ENCODE results near the gene RHO. TPM values are rescaled to one million over a fixed set of nuclear protein-coding genes. Genes with fewer than 3 reads are reported as not detected.
A peak's percentile ranks its signal among the peaks of the same experiment; 100 is the strongest.

The RHO gene
- total RNA-seq, 1 experiment from 2014 or later = not detected

GRCh38 chr3:129556890-129557547, 28.6 kb downstream of the RHO start:
- no peak overlapping the region for H2BK5ac ChIP-seq (ENCODE audit: insufficient read length, low read length)
- WGBS (ENCODE audit: extremely low coverage, insufficient read length, low lambda C conversion rate) = no CpG with 5 or more reads among the region's 31 CpGs
- no peaks in the 10 kb centered on the region; the same call in 1 of the 2 replicates for H3K4me1 ChIP-seq (ENCODE audit: insufficient read depth, low read length)
- H4K20me1 ChIP-seq (ENCODE audit: control insufficient read depth, insufficient read depth, insufficient read length) = no peaks in the 10 kb centered on the region
- H3K79me1 ChIP-seq (ENCODE audit: insufficient read depth, low read depth, low read length, poor library complexity, severe bottlenecking) = no peaks in the 10 kb centered on the region
- H3T11ph ChIP-seq (ENCODE audit: low read length) = no peak overlapping the region
- H2BK12ac ChIP-seq (ENCODE audit: insufficient read length, low read depth, low read length) = no peak overlapping the region
- no peak overlapping the region for H2BK20ac ChIP-seq (ENCODE audit: low read depth, low read length, poor library complexity, severe bottlenecking)
- TF ChIP-seq, protein P1, sequence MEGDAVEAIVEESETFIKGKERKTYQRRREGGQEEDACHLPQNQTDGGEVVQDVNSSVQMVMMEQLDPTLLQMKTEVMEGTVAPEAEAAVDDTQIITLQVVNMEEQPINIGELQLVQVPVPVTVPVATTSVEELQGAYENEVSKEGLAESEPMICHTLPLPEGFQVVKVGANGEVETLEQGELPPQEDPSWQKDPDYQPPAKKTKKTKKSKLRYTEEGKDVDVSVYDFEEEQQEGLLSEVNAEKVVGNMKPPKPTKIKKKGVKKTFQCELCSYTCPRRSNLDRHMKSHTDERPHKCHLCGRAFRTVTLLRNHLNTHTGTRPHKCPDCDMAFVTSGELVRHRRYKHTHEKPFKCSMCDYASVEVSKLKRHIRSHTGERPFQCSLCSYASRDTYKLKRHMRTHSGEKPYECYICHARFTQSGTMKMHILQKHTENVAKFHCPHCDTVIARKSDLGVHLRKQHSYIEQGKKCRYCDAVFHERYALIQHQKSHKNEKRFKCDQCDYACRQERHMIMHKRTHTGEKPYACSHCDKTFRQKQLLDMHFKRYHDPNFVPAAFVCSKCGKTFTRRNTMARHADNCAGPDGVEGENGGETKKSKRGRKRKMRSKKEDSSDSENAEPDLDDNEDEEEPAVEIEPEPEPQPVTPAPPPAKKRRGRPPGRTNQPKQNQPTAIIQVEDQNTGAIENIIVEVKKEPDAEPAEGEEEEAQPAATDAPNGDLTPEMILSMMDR (conservative IDR thresholded peaks at IDR 0.05) = no peak
- DNase-seq = no peak
- no peak overlapping the region for H3K18ac ChIP-seq (ENCODE audit: insufficient read length, low read depth, low read length)
- no peak overlapping the region for H2AFZ ChIP-seq (ENCODE audit: low read length)
- no peak overlapping the region for H2BK120ac ChIP-seq (ENCODE audit: low read depth, low read length, poor library complexity, severe bottlenecking)
- peaks cover 27 to 60% of the 10 kb centered on the region in 2 experiments for H3K4me1 Mint-ChIP-seq
- H4K91ac ChIP-seq (ENCODE audit: insufficient read length, low read depth, low read length) = no peak overlapping the region
- no peak overlapping the region for H3K4me2 ChIP-seq (ENCODE audit: insufficient read depth, insufficient read length, low read length)
- no peak overlapping the region for H3K56ac ChIP-seq (ENCODE audit: insufficient read length, low read depth, low read length)
- no peak overlapping the region; a peak in 1 of 5 replicates for H3K4me3 Mint-ChIP-seq
- H3K9ac ChIP-seq (ENCODE audit: extremely low read depth, insufficient read length, low read length) = no peak overlapping the region
- H3K23me2 ChIP-seq (ENCODE audit: insufficient read length, low read depth, low read length, poor library complexity, severe bottlenecking) = no peaks in the 10 kb centered on the region
- no peaks in the 10 kb centered on the region for H3K79me2 ChIP-seq (ENCODE audit: insufficient read depth, low read length)
- H3K4ac ChIP-seq (ENCODE audit: low read depth, low read length) = no peak overlapping the region
- peaks cover 0 to 22% (median 3%) of the 10 kb centered on the region in 3 experiments; a peak in 2 of 7 replicates for H3K36me3 Mint-ChIP-seq (ENCODE audit: insufficient read depth in 1 of 3, low read depth in 3 of 3)
- no peak overlapping the region for H2BK15ac ChIP-seq (ENCODE audit: low read depth, low read length)
- H3K27ac Mint-ChIP-seq = peak overlapping the region in 1 of 3 experiments; percentile 55; a peak in 1 of 7 replicates
- H4K5ac ChIP-seq (ENCODE audit: insufficient read length, low read depth, low read length) = no peak overlapping the region
- H3K27ac ChIP-seq (ENCODE audit: insufficient read length, low read depth, low read length) = no peak overlapping the region
- no peaks in the 10 kb centered on the region; the same call in 1 of the 2 replicates for H3K27me3 Mint-ChIP-seq (ENCODE audit: low read depth)
- H3K23ac ChIP-seq (ENCODE audit: insufficient read length, low read depth, low read length) = no peak overlapping the region
- H3K9me3 ChIP-seq (ENCODE audit: control insufficient read depth, low read depth, low read length) = no peaks in the 10 kb centered on the region
- H3K14ac ChIP-seq (ENCODE audit: insufficient read depth, low read length) = no peak overlapping the region
- H2AK5ac ChIP-seq (ENCODE audit: insufficient read length, low read length) = no peak overlapping the region
- H3K9me3 Mint-ChIP-seq = no peaks in the 10 kb centered on the region
- H4K8ac ChIP-seq (replicated peaks; ENCODE audit: insufficient read length, low read depth, low read length) = no peak overlapping the region
- no peaks in the 10 kb centered on the region for H3K27me3 ChIP-seq (ENCODE audit: insufficient read depth, low read length)
